B cell (primary cell): Measurements from ENCODE around the gene MESD. TPM values are rescaled to one million over a fixed set of nuclear protein-coding genes. Genes with fewer than 3 reads are reported as not detected.

ENCODE experiments used
- ATAC-seq: fragments of 200-7000 bp; cut with Tn5 transposase; one replicate; pipeline ENCODE4 v1.10.0; 2021; ENCODE audit warnings: low read depth, mild to moderate bottlenecking, moderate number of reproducible peaks, moderate library complexity
- CTCF ChIA-PET: fragments of 350-600 bp; sonication (Branson Sonifier 250); formaldehyde crosslinking; loops from one replicate; lab custom pipeline; 2021; ENCODE audit warnings: antibody characterized with exemption, inconsistent platforms; lab: Charles Lee
- POLR2A ChIA-PET: fragments of 350-600 bp; sonication (Branson Sonifier 250); formaldehyde crosslinking; loops from one replicate; lab custom pipeline; 2021; ENCODE audit warnings: antibody characterized with exemption; lab: Charles Lee
- DNase-seq: peaks from one replicate; pipeline ENCODE4 v3.0.0; 2013
- H2AFZ ChIP-seq: 2 replicates; pipeline ENCODE4 v1.6.1; 2012; ENCODE audit warnings: mild to moderate bottlenecking, low read depth, low read length; ENCODE audit not compliant: insufficient read depth, poor library complexity, severe bottlenecking
- H3K27ac ChIP-seq, 2 donors: 1 replicate in 1 of 2; 2 replicates in 1 of 2; pipeline ENCODE4 v1.5.1; 2012 to 2013; ENCODE audit warnings: low read length in 2 of 2, mild to moderate bottlenecking in 2 of 2, moderate library complexity in 1 of 2
- H3K27me3 ChIP-seq, 4 experiments: fragments of 200-600 bp in 1 of 4; sonication (generic) in 1 of 4; replicated peaks in 1 of 4; 1 replicate in 2 of 4; 2 replicates in 2 of 4; pipeline versions ENCODE4 v1.6.1 to v1.7.0; 2013 to 2016; ENCODE audit warnings: low read length in 3 of 4, mild to moderate bottlenecking in 2 of 4, mixed read lengths in 1 of 4, moderate library complexity in 1 of 4; ENCODE audit not compliant: insufficient read depth in 4 of 4, control insufficient read depth in 3 of 4; ENCODE audit errors: control extremely low read depth in 1 of 4
- H3K36me3 ChIP-seq, 2 experiments: replicated peaks in 1 of 2; 1 replicate in 1 of 2; 2 replicates in 1 of 2; pipeline versions ENCODE4 v1.6.1 to v1.7.1; 2013; ENCODE audit warnings: low read length in 1 of 2; ENCODE audit not compliant: insufficient read depth in 2 of 2, control insufficient read depth in 1 of 2; ENCODE audit errors: control extremely low read depth in 1 of 2, extremely low read depth in 1 of 2
- H3K4me1 ChIP-seq, 2 donors: fragments of 200-600 bp in 1 of 2; sonication (generic) in 1 of 2; 1 replicate in 1 of 2; 2 replicates in 1 of 2; pipeline versions ENCODE4 v1.5.1 to v1.6.1; 2013 to 2017; ENCODE audit warnings: low read length in 2 of 2; ENCODE audit not compliant: control insufficient read depth in 2 of 2, insufficient read depth in 2 of 2
- H3K4me2 ChIP-seq: replicated peaks from 2 replicates; pipeline ENCODE3; 2012; ENCODE audit warnings: mild to moderate bottlenecking, low read depth, low read length; ENCODE audit not compliant: poor library complexity, severe bottlenecking
- H3K4me3 ChIP-seq, 5 experiments: fragments of 200-600 bp in 1 of 5; sonication (generic) in 1 of 5; 1 replicate in 3 of 5; 2 replicates in 2 of 5; pipeline versions ENCODE4 v1.5.1 to v1.7.0; 2011 to 2016; ENCODE audit warnings: low read length in 4 of 5, mild to moderate bottlenecking in 4 of 5, low read depth in 2 of 5, control low read depth in 1 of 5, moderate library complexity in 1 of 5; ENCODE audit not compliant: insufficient read depth in 1 of 5; ENCODE audit errors: control extremely low read depth in 1 of 5, extremely low read depth in 1 of 5
- H3K79me2 ChIP-seq: fragments of 200-600 bp; sonication (generic); one replicate; pipeline ENCODE4 v1.6.0; 2016; ENCODE audit warnings: low read length; ENCODE audit not compliant: control insufficient read depth, insufficient read depth
- H3K9ac ChIP-seq: fragments of 200-600 bp; sonication (generic); 2 replicates; pipeline ENCODE4 v1.6.1; 2017; ENCODE audit warnings: mild to moderate bottlenecking, low read length, moderate library complexity
- H3K9me3 ChIP-seq, 3 donors: one replicate each; pipeline versions ENCODE4 v1.6.1 to v1.7.1; 2013; ENCODE audit warnings: low read length in 2 of 3; ENCODE audit not compliant: control insufficient read depth in 2 of 3, insufficient read depth in 1 of 3; ENCODE audit errors: control extremely low read depth in 1 of 3
- H4K20me1 ChIP-seq: 2 replicates; pipeline ENCODE4 v1.6.0; 2012; ENCODE audit warnings: mild to moderate bottlenecking, low read length; ENCODE audit not compliant: insufficient read depth, control insufficient read depth, poor library complexity, severe bottlenecking
- H3K27ac Mint-ChIP-seq: one replicate; pipeline ENCODE4 v1.8.0; 2021; ENCODE audit warnings: mixed read lengths
- H3K27me3 Mint-ChIP-seq: one replicate; pipeline ENCODE4 v1.8.0; 2021; ENCODE audit warnings: mixed read lengths
- H3K4me1 Mint-ChIP-seq: one replicate; pipeline ENCODE4 v1.8.0; 2021; ENCODE audit warnings: mixed read lengths
- H3K4me3 Mint-ChIP-seq: one replicate; pipeline ENCODE4 v1.8.0; 2021; ENCODE audit warnings: mixed read lengths
- H3K9me3 Mint-ChIP-seq: one replicate; pipeline ENCODE4 v1.8.0; 2022; ENCODE audit warnings: mixed read lengths; ENCODE audit not compliant: insufficient read depth
- CTCF ChIP-seq: fragments of 200-600 bp; IDR thresholded peaks from one replicate; pipeline ENCODE4 v1.8.0; 2022; ENCODE audit warnings: antibody characterized with exemption, mild to moderate bottlenecking
- EZH2 ChIP-seq: IDR thresholded peaks from 2 replicates; pipeline ENCODE4 v1.6.1; 2012; ENCODE audit warnings: borderline replicate concordance, low read depth, mild to moderate bottlenecking, moderate library complexity, low read length; ENCODE audit not compliant: insufficient read depth, poor library complexity, severe bottlenecking
- WGBS: methylation state at CpG from one replicate; pipeline ENCODE4 v1.1.5; 2013; ENCODE audit warnings: missing lambda C conversion rate; ENCODE audit not compliant: insufficient coverage; 5-methylcytosine and 5-hydroxymethylcytosine counted together
- intact Hi-C: fragments of 100-400 bp; cut with micrococcal nuclease; formaldehyde crosslinking; loops from one replicate; pipeline ENCODE4 v1.10.0; 2022
- polyA plus RNA-seq: library from polyadenylated mRNA; depleted of rRNA; stranded (reverse); fragments of >200 nt; gene quantifications from 2 replicates; pipeline ENCODE4 v1.2.3, GENCODE V29; 2012
- total RNA-seq, 2 donors: library from RNA; stranded (reverse); fragments of 120-200 nt in 1 of 2; gene quantifications; 1 replicate in 1 of 2; 2 replicates in 1 of 2; pipeline versions ENCODE4 v1.2.3 to v1.2.4, GENCODE V29; 2013 to 2022

The MESD gene
- total and polyA plus RNA-seq, 2 donors (not counting 1 experiment from before 2014, with no cell fraction given): 7.9 to 35.3 TPM

- intact Hi-C loops: loop anchor here (10.0 kb wide), 1 partner anchor 1256 kb away; the partner anchor contains the start of genes EFL1 and SAXO2
- peaks cover 66% of the 10 kb centered on the region for H4K20me1 ChIP-seq
Observed at GRCh38 chr15:81008312-81008711, 18.7 kb upstream of the MESD start.

More at GRCh38 chr15:81008312-81008711, 18.7 kb upstream of the MESD start:
- Mint-ChIP-seq H3K27ac (no peak overlapping the region), H3K27me3 (no peaks in the 10 kb centered on the region), H3K9me3 (no peaks in the 10 kb centered on the region), H3K4me1 (peaks cover 47% of the 10 kb centered on the region), H3K4me3 (no peak overlapping the region)
- ATAC-seq (no peak), DNase-seq (no peak)
- ChIA-PET POLR2A (no interaction called here), CTCF (interaction anchor here (1.1 to 1.4 kb wide), 2 partner anchors 100 to 258 kb away, joined by 3 to 5 read pairs; no protein-coding TSS in a partner anchor)
- Histone ChIP-seq H3K4me1 (peaks cover 7 to 14% of the 10 kb centered on the region in 2 donors), H3K27me3 (no peaks in the 10 kb centered on the region), H3K36me3 (peaks cover 1 to 11% of the 10 kb centered on the region in 2 experiments), H3K27ac (no peak overlapping the region), H3K9ac (no peak overlapping the region), H3K4me3 (no peak overlapping the region), H2AFZ (no peak overlapping the region), H3K9me3 (no peaks in the 10 kb centered on the region), H3K79me2 (peaks cover 98% of the 10 kb centered on the region), H3K4me2 (no peak overlapping the region)
- no peak for TF ChIP-seq EZH2
- no peak for TF ChIP-seq CTCF
- WGBS: no CpG with 5 or more reads among the region's 2 CpGs
